Measurements from ENCODE around the gene DMPK. TPM values are rescaled to one million over a fixed set of nuclear protein-coding genes. Genes with fewer than 3 reads are reported as not detected.

Gene DMPK
- total and polyA plus RNA-seq, 9 of the 15 experiments (the other 6 are each of a cell fraction or from before 2014, with no cell fraction given): 0.24 to 31.3 (median 7.3) TPM

GRCh38 chr19:45794627-45795026 lies 12.3 kb upstream of the DMPK start:
- Histone ChIP-seq H3K4me3 (no peak overlapping the region), H3K79me2 (ENCODE audit: control insufficient read depth, insufficient read depth, low read length) (peaks cover 19% of the 10 kb centered on the region), H3K9ac (ENCODE audit: insufficient read depth in 1 of 2, low read depth in 2 of 2, low read length in 2 of 2) (no peak overlapping the region), H4K20me1 (replicated peaks; ENCODE audit: control insufficient read depth, insufficient read depth, low read length) (peaks cover 3% of the 10 kb centered on the region), H3K9me3 (replicated peaks; ENCODE audit: control insufficient read depth, insufficient read depth, low read depth, low read length) (no peaks in the 10 kb centered on the region), H3K27ac (ENCODE audit: extremely low read depth, low read depth, low read length) (no peak overlapping the region), H3K27me3 (ENCODE audit: control insufficient read depth in 2 of 2, insufficient read depth in 2 of 2, low read length in 2 of 2) (no peaks in the 10 kb centered on the region), H3K36me3 (ENCODE audit: control insufficient read depth, insufficient read depth, low read length) (peaks cover 13% of the 10 kb centered on the region; the same call in 2 of the 3 replicates), H3K4me1 (replicated peaks in 1 of 2; ENCODE audit: control insufficient read depth in 2 of 2, insufficient read depth in 2 of 2, low read length in 2 of 2) (peaks cover 24 to 27% of the 10 kb centered on the region in 2 experiments), H2AFZ (ENCODE audit: low read depth, low read length) (no peak overlapping the region), H3K9me1 (ENCODE audit: control insufficient read depth, insufficient read depth, low read length) (peaks cover 4% of the 10 kb centered on the region), H3K4me2 (ENCODE audit: insufficient read depth, low read length) (no peak overlapping the region)
- in situ Hi-C loops (cut with MboI): no loop called here
- DNase-seq (ENCODE audit: extremely low read depth in 1 of 4, low spot score in 3 of 4) (no peak), ATAC-seq (no peak), FAIRE-seq (no peak)
- TF ChIP-seq CSDE1 (IDR thresholded peaks at IDR 0.05) (no peak), KDM1A (IDR thresholded peaks at IDR 0.05) (peak; percentile 51 to 57; a peak in 2 of 4 replicates), BCOR (IDR thresholded peaks at IDR 0.05) (peak; percentile 85), SPI1 (IDR thresholded peaks at IDR 0.05; ENCODE audit: borderline replicate concordance, low read depth, low read length) (0 out of 2 replicates have a peak, but pooled peaks have one; percentile 13), ZFP1 (CRISPR knock-in tag; IDR thresholded peaks at IDR 0.05) (no peak), RBM25 (IDR thresholded peaks at IDR 0.05; ENCODE audit: low read depth, low read length, severe bottlenecking) (peak; percentile 22), ZFP36 (IDR thresholded peaks at IDR 0.05; ENCODE audit: low read depth, low read length, partially characterized antibody) (peak; percentile 39)
- CTCF ChIA-PET (ENCODE audit: low intra/inter-chr PET ratio): no interaction called here
- 60% methylated on average over 2 of the region's 2 CpGs for WGBS (ENCODE audit: insufficient coverage, low coverage, missing lambda C conversion rate)
- POLR2A ChIA-PET: interaction anchor here (0.6 to 1.1 kb wide), 2 partner anchors 17 to 22 kb away, joined by 3 to 4 read pairs; no protein-coding TSS in a partner anchor
- BruUV-seq (replicated peaks): no TSS peak
- intact Hi-C loops (cut with micrococcal nuclease): no loop called here

Data from K562 (cell line).